Liver (tissue), 9 donors: ENCODE results near the gene DIDO1. TPM values are rescaled to one million over a fixed set of nuclear protein-coding genes. Genes with fewer than 3 reads are reported as not detected.

Experiments
- DNase-seq: peaks from one replicate; pipeline ENCODE4 v3.0.0-alpha.2; 2017; ENCODE audit warnings: low spot score
- H3K27ac ChIP-seq, 2 donors: one replicate each; pipeline ENCODE4 v1.7.0; 2013; ENCODE audit warnings: inconsistent platforms in 2 of 2, low read length in 2 of 2, control low read depth in 1 of 2, low read depth in 1 of 2, mild to moderate bottlenecking in 1 of 2
- H3K27me3 ChIP-seq, 4 donors: one replicate each; pipeline versions ENCODE4 v1.6.1 to v1.7.0; 2013; ENCODE audit warnings: low read length in 3 of 4, inconsistent platforms in 1 of 4, mild to moderate bottlenecking in 1 of 4, moderate library complexity in 1 of 4; ENCODE audit not compliant: control insufficient read depth in 4 of 4, insufficient read depth in 4 of 4
- H3K36me3 ChIP-seq, 4 donors: one replicate each; pipeline versions ENCODE4 v1.6.1 to v1.7.0; 2013; ENCODE audit warnings: low read length in 3 of 4, mild to moderate bottlenecking in 3 of 4, low read depth in 1 of 4, moderate library complexity in 1 of 4; ENCODE audit not compliant: control insufficient read depth in 4 of 4, insufficient read depth in 3 of 4
- H3K4me1 ChIP-seq, 4 donors: one replicate each; pipeline versions ENCODE4 v1.6.1 to v1.7.0; 2013; ENCODE audit warnings: low read length in 3 of 4, mild to moderate bottlenecking in 3 of 4, moderate library complexity in 1 of 4; ENCODE audit not compliant: control insufficient read depth in 4 of 4, insufficient read depth in 4 of 4
- H3K4me3 ChIP-seq, 3 donors: one replicate each; pipeline versions ENCODE4 v1.6.1 to v1.7.0; 2013; ENCODE audit warnings: low read length in 3 of 3, control low read depth in 1 of 3, low read depth in 1 of 3, mild to moderate bottlenecking in 1 of 3
- H3K9ac ChIP-seq, 2 donors: one replicate each; pipeline ENCODE4 v1.7.0; 2013; ENCODE audit warnings: low read length in 2 of 2, mild to moderate bottlenecking in 2 of 2, moderate library complexity in 2 of 2, control low read depth in 1 of 2, low read depth in 1 of 2
- H3K9me3 ChIP-seq, 4 donors: one replicate each; pipeline versions ENCODE4 v1.6.1 to v1.7.0; 2013; ENCODE audit warnings: low read length in 3 of 4; ENCODE audit not compliant: control insufficient read depth in 4 of 4
- ATF3 ChIP-seq: IDR thresholded peaks from 2 replicates; pipeline ENCODE4 v1.6.1; 2016; ENCODE audit warnings: antibody characterized with exemption
- CTCF ChIP-seq: fragments of 150-350 bp; IDR thresholded peaks from 2 replicates; pipeline ENCODE4 v1.5.1; 2017; ENCODE audit warnings: improper control_type of control experiment, low read depth, low read length; ENCODE audit not compliant: missing input control
- EGR1 ChIP-seq, 2 donors: IDR thresholded peaks; 2 replicates each; pipeline ENCODE4 v1.6.1; 2016 to 2018; ENCODE audit warnings: antibody characterized with exemption in 2 of 2, low read depth in 2 of 2
- FOXA1 ChIP-seq: IDR thresholded peaks from 2 replicates; pipeline ENCODE4 v1.6.1; 2016; ENCODE audit warnings: antibody characterized with exemption
- FOXA2 ChIP-seq: IDR thresholded peaks from 2 replicates; pipeline ENCODE4 v1.6.1; 2016; ENCODE audit warnings: antibody characterized with exemption
- GABPA ChIP-seq, 2 donors: IDR thresholded peaks in 1 of 2; conservative IDR thresholded peaks in 1 of 2; 2 replicates each; pipeline ENCODE4 v1.6.1; 2016; ENCODE audit warnings: antibody characterized with exemption in 2 of 2, mild to moderate bottlenecking in 1 of 2, moderate library complexity in 1 of 2
- HNF4A ChIP-seq, 2 donors: conservative IDR thresholded peaks; 2 replicates each; pipeline ENCODE4 v1.6.1; 2016; ENCODE audit warnings: antibody characterized with exemption in 2 of 2, mild to moderate bottlenecking in 2 of 2
- HNF4G ChIP-seq: IDR thresholded peaks from 2 replicates; pipeline ENCODE4 v1.6.1; 2016; ENCODE audit warnings: antibody characterized with exemption
- JUND ChIP-seq, 2 donors: IDR thresholded peaks; 2 replicates each; pipeline ENCODE4 v1.6.1; 2016; ENCODE audit warnings: antibody characterized with exemption in 2 of 2
- MAX ChIP-seq: IDR thresholded peaks from 2 replicates; pipeline ENCODE4 v1.6.1; 2016; ENCODE audit warnings: antibody characterized with exemption
- NR2F2 ChIP-seq: IDR thresholded peaks from 2 replicates; pipeline ENCODE4 v1.6.1; 2016; ENCODE audit warnings: antibody characterized with exemption
- RAD21 ChIP-seq, 2 donors: IDR thresholded peaks; 2 replicates each; pipeline ENCODE4 v1.6.1; 2016; ENCODE audit warnings: antibody characterized with exemption in 2 of 2, mild to moderate bottlenecking in 2 of 2
- REST ChIP-seq: IDR thresholded peaks from 2 replicates; pipeline ENCODE4 v1.6.1; 2016; ENCODE audit warnings: antibody characterized with exemption, mild to moderate bottlenecking
- RXRA ChIP-seq, 2 donors: IDR thresholded peaks; 2 replicates each; pipeline ENCODE4 v1.6.1; 2017 to 2018; ENCODE audit warnings: antibody characterized with exemption in 2 of 2, mild to moderate bottlenecking in 1 of 2
- SP1 ChIP-seq: IDR thresholded peaks from 2 replicates; pipeline ENCODE4 v1.6.1; 2018; ENCODE audit warnings: antibody characterized with exemption, mild to moderate bottlenecking
- TAF1 ChIP-seq: conservative IDR thresholded peaks from 2 replicates; pipeline ENCODE4 v1.6.1; 2016; ENCODE audit warnings: antibody characterized with exemption, mild to moderate bottlenecking
- ZBTB33 ChIP-seq: IDR thresholded peaks from 2 replicates; pipeline ENCODE4 v1.6.1; 2016; ENCODE audit warnings: antibody characterized with exemption
- WGBS: extraction: QIAGEN DNeasy Blood & Tissue Kit; methylation state at CpG from one replicate; pipeline ENCODE4 v1.1.7; 2013; 5-methylcytosine and 5-hydroxymethylcytosine counted together
- polyA plus RNA-seq, 2 donors: library from polyadenylated mRNA; stranded (reverse) in 1 of 2; unstranded in 1 of 2; fragments of 200-250 nt in 1 of 2; fragments of >200 nt in 1 of 2; fragmentation: Nextera tagmentation in 1 of 2; extraction: Ambion mirVana in 1 of 2; gene quantifications; one replicate each; pipeline versions ENCODE4 v1.2.1 to v1.2.3, GENCODE V29; 2013 to 2015
- total RNA-seq, 2 donors: library from RNA; depleted of rRNA; stranded (reverse); fragments of >200 nt; gene quantifications; one replicate each; pipeline ENCODE4 v1.2.3, GENCODE V29; 2014
- donor health status: healthy.
- donor health status: healthy.
- donor health status: healthy.
- donor health status: healthy.
- donor health status: healthy.

DIDO1 gene
- total and polyA plus RNA-seq, 4 donors: 10.1 to 43.1 (median 17.4) TPM

- no peaks in the 10 kb centered on the region for H3K9me3 ChIP-seq
- no peak overlapping the region for H3K27ac ChIP-seq
- no peak for TF ChIP-seq NR2F2
- no peak for TF ChIP-seq FOXA1
- TF ChIP-seq REST: no peak
- no peak for TF ChIP-seq GABPA (IDR thresholded peaks at IDR 0.05 in 1 of 2, conservative IDR thresholded peaks at IDR 0.05 in 1 of 2)
- no peak for TF ChIP-seq FOXA2
- TF ChIP-seq CTCF: no peak
- TF ChIP-seq SP1: no peak
- TF ChIP-seq EGR1 (IDR thresholded peaks at IDR 0.05; ENCODE audit: low read depth in 2 of 2): no peak
- no peak for TF ChIP-seq ZBTB33
- no peak for TF ChIP-seq TAF1
- no peak for TF ChIP-seq RAD21 (IDR thresholded peaks at IDR 0.05)
- no peak for TF ChIP-seq HNF4G
- TF ChIP-seq MAX: no peak
- no peak for TF ChIP-seq ATF3
- TF ChIP-seq JUND (IDR thresholded peaks at IDR 0.05): no peak
- no peak for TF ChIP-seq RXRA (IDR thresholded peaks at IDR 0.05)
- TF ChIP-seq HNF4A (conservative IDR thresholded peaks at IDR 0.05): no peak
- WGBS: 94% methylated on average over 14 of the region's 14 CpGs
- H3K36me3 ChIP-seq: no peaks in the 10 kb centered on the region
- H3K9ac ChIP-seq: no peak overlapping the region
- peaks cover 11 to 30% (median 21%) of the 10 kb centered on the region in 4 donors for H3K4me1 ChIP-seq
- no peak overlapping the region for H3K4me3 ChIP-seq
- no peaks in the 10 kb centered on the region for H3K27me3 ChIP-seq
- DNase-seq: no peak
Observed at GRCh38 chr20:62830251-62830650, 96.1 kb downstream of the DIDO1 start.
